Cerebellar cortex (tissue), 1 donor: ENCODE measurements around the gene FHOD1.

Source experiments
- DNase-seq: peaks from one replicate; pipeline ENCODE4 v3.0.0-alpha.2; 2015; ENCODE audit warnings: low spot score

FHOD1 gene

GRCh38 chr16:67247192-67248072 lies at the start of gene FHOD1:
TSS of gene FHOD1 (minus strand) at chr16:67247481. CDS start at chr16:67247410, 71 bp downstream.
- DNase-seq: peak; percentile 96

- DNase-seq: no peak
Observed at GRCh38 chr16:67296420-67296819, 49.1 kb upstream of the FHOD1 start.

GRCh38 chr16:67294938-67295361 lies 47.7 kb upstream of the FHOD1 start:
- no peak for DNase-seq

GRCh38 chr16:67294171-67294757 lies 47.0 kb upstream of the FHOD1 start:
- no peak for DNase-seq

GRCh38 chr16:67291461-67291860 lies 44.2 kb upstream of the FHOD1 start:
- no peak for DNase-seq

GRCh38 chr16:67287960-67288359 lies 40.7 kb upstream of the FHOD1 start:
- no peak for DNase-seq

- DNase-seq: no peak
Observed at GRCh38 chr16:67286441-67287235, 39.4 kb upstream of the FHOD1 start.

GRCh38 chr16:67284699-67285646 lies 37.7 kb upstream of the FHOD1 start:
- peak; percentile 72 for DNase-seq

- no peak for DNase-seq
Observed at GRCh38 chr16:67283826-67284555, 36.7 kb upstream of the FHOD1 start.

GRCh38 chr16:67283039-67283825 lies 36.0 kb upstream of the FHOD1 start:
- no peak for DNase-seq

- no peak for DNase-seq
Observed at GRCh38 chr16:67282447-67282805, 35.1 kb upstream of the FHOD1 start.

- DNase-seq: no peak
Observed at GRCh38 chr16:67281536-67282446, 34.5 kb upstream of the FHOD1 start.

GRCh38 chr16:67280090-67281015 lies 33.1 kb upstream of the FHOD1 start:
- no peak for DNase-seq

- DNase-seq: peak; percentile 27
Observed at GRCh38 chr16:67279296-67280089, 32.2 kb upstream of the FHOD1 start, which contains the start of gene PLEKHG4. TSS of gene PLEKHG4 (plus strand) at chr16:67279532. CDS start at chr16:67280045, 513 bp downstream.

GRCh38 chr16:67278773-67279295 lies 31.6 kb upstream of the FHOD1 start:
- peak; percentile 20 for DNase-seq

GRCh38 chr16:67277999-67278772 lies 30.9 kb upstream of the FHOD1 start:
- DNase-seq: no peak
